Adrenal gland (tissue), 12 donors: ENCODE data around the gene ZNF236. TPM values are rescaled to one million over a fixed set of nuclear protein-coding genes. Genes with fewer than 3 reads are reported as not detected.

ENCODE experiments used
- DNase-seq, 7 donors: peaks; one replicate each; pipeline ENCODE4 v3.0.0-alpha.2; 2019 to 2020
- H3K27ac ChIP-seq, 5 donors: fragments of 200-600 bp; sonication (generic) in 4 of 5; 1 replicate in 3 of 5; 2 replicates in 2 of 5; pipeline versions ENCODE4 v1.5.1 to v1.8.0; 2016 to 2020; ENCODE audit warnings: mild to moderate bottlenecking in 1 of 5
- H3K27me3 ChIP-seq: fragments of 200-600 bp; 2 replicates; pipeline ENCODE4 v1.8.0; 2021
- H3K36me3 ChIP-seq, 2 donors: fragments of 200-600 bp; replicated peaks in 1 of 2; 1 replicate in 1 of 2; 2 replicates in 1 of 2; pipeline versions ENCODE4 v1.5.1 to v1.8.0; 2018 to 2022
- H3K4me1 ChIP-seq, 2 donors: fragments of 200-600 bp; replicated peaks in 1 of 2; 1 replicate in 1 of 2; 2 replicates in 1 of 2; pipeline versions ENCODE4 v1.5.1 to v1.8.0; 2018 to 2021
- H3K4me3 ChIP-seq, 4 donors: fragments of 200-600 bp; sonication (generic) in 3 of 4; one replicate each; pipeline ENCODE4 v1.5.1; 2016 to 2018
- H3K9me3 ChIP-seq, 3 donors: fragments of 200-600 bp; sonication (generic) in 1 of 3; replicated peaks in 1 of 3; 1 replicate in 2 of 3; 2 replicates in 1 of 3; pipeline versions ENCODE4 v1.5.1 to v1.8.0; 2016 to 2021
- POLR2A ChIP-seq, 2 donors: fragments of 450-650 bp; IDR thresholded peaks; one replicate each; pipeline ENCODE4 v1.6.1; 2017; ENCODE audit warnings: antibody characterized with exemption in 2 of 2, mild to moderate bottlenecking in 2 of 2, moderate library complexity in 1 of 2
- WGBS, 4 donors: extraction: QIAGEN DNeasy Blood & Tissue Kit in 2 of 4; methylation state at CpG; one replicate each; pipeline versions ENCODE4 v1.1.5 to v1.1.7; 2013 to 2017; 5-methylcytosine and 5-hydroxymethylcytosine counted together
- intact Hi-C, 2 donors: fragments of 100-400 bp; cut with DNase I; formaldehyde crosslinking; loops; one replicate each; pipeline versions ENCODE4 v1.14.1 to v1.15.0; 2022 to 2023
- polyA plus RNA-seq, 3 donors: library from polyadenylated mRNA; stranded (reverse); fragments of 200-250 nt in 2 of 3; fragments of 350-450 nt in 1 of 3; fragmentation: Illumina TruSeq in 1 of 3; extraction: RNeasy Lipid Tissue Mini Kit (QIAGEN cat#74804) in 1 of 3; gene quantifications; one replicate each; pipeline ENCODE4 v1.2.3, GENCODE V29; 2013 to 2014
- total RNA-seq, 9 donors: library from RNA; depleted of rRNA in 4 of 9; stranded (reverse); fragments of >200 nt in 4 of 9; fragments of 120-200 nt in 1 of 9; fragmentation: NEBNext Ultra II Directional in 1 of 9; extraction: Animal tissue kit (Norgen Biotek cat#: 25700) in 1 of 9; gene quantifications; one replicate each; pipeline versions ENCODE4 v1.1.0 to v1.2.4, GENCODE V29; 2013 to 2023
- TF ChIP-seq, protein P1 (sequence below), 6 experiments: fragments of 450-650 bp in 4 of 6; fragments of 200-600 bp in 2 of 6; sonication (generic) in 1 of 6; IDR thresholded peaks; 1 replicate in 5 of 6; 2 replicates in 1 of 6; pipeline versions ENCODE4 v1.5.1 to v1.8.0; 2016 to 2021; ENCODE audit warnings: antibody characterized with exemption in 6 of 6, mild to moderate bottlenecking in 2 of 6, moderate library complexity in 1 of 6
- donor health status: healthy with polysubstance abuse.
- donor health status: Bipolar disorder and iron deficiency.
- donor health status: DM: yes; HTN: yes; CAD: no.
- donor health status: DM: no; HTN: no; CAD: no.
- donor health status: DM: no; HTN: no; CAD: no.
- donor health status: DM: yes; HTN: yes; CAD: no.

ZNF236 gene
- total and polyA plus RNA-seq, 12 donors, result 2.7 to 35.2 (median 8.1) TPM

DNA sequence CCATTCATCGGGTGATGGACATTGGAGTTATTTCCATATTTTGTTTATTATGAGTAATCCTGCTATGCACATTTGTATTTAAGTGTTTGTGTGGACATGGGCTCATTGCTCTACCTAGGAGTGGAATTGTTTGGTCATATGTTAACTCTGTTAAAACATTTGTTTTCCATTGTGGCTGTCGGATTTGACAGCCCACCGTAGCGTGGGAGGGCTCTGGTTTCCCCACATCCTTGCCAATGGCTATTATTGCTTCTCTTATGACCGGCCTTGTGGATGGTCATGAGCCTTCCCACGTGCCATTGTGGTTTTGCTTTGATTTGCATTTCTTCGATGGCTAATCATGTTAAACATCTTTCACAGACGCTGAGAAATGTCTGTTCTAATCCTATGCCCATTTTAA, 92.0 kb downstream of the ZNF236 start:
- no peaks in the 10 kb centered on the region for H3K27me3 ChIP-seq
- intact Hi-C loops, result no loop called here
- H3K27ac ChIP-seq, result no peak overlapping the region
- no peaks in the 10 kb centered on the region for H3K4me1 ChIP-seq
- 90 to 95% (median 94%) methylated on average over 8 of the region's 8 CpGs for WGBS, 4 donors
- no peak for TF ChIP-seq POLR2A (IDR thresholded peaks at IDR 0.05)
- TF ChIP-seq, protein P1, sequence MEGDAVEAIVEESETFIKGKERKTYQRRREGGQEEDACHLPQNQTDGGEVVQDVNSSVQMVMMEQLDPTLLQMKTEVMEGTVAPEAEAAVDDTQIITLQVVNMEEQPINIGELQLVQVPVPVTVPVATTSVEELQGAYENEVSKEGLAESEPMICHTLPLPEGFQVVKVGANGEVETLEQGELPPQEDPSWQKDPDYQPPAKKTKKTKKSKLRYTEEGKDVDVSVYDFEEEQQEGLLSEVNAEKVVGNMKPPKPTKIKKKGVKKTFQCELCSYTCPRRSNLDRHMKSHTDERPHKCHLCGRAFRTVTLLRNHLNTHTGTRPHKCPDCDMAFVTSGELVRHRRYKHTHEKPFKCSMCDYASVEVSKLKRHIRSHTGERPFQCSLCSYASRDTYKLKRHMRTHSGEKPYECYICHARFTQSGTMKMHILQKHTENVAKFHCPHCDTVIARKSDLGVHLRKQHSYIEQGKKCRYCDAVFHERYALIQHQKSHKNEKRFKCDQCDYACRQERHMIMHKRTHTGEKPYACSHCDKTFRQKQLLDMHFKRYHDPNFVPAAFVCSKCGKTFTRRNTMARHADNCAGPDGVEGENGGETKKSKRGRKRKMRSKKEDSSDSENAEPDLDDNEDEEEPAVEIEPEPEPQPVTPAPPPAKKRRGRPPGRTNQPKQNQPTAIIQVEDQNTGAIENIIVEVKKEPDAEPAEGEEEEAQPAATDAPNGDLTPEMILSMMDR (IDR thresholded peaks at IDR 0.05), result no peak
- peaks cover 0 to 78% of the 10 kb centered on the region in 2 donors for H3K36me3 ChIP-seq
- H3K4me3 ChIP-seq, result no peak overlapping the region
- no peak for DNase-seq
- H3K9me3 ChIP-seq, result no peaks in the 10 kb centered on the region

GRCh38 chr18:76914796-76915195, 92.4 kb downstream of the ZNF236 start:
- DNase-seq, result no peak
- Histone ChIP-seq H3K27ac (no peak overlapping the region), H3K36me3 (peaks cover 0 to 79% of the 10 kb centered on the region in 2 donors), H3K27me3 (no peaks in the 10 kb centered on the region), H3K4me1 (no peaks in the 10 kb centered on the region), H3K4me3 (no peak overlapping the region), H3K9me3 (no peaks in the 10 kb centered on the region)
- intact Hi-C loops, result no loop called here
- WGBS, 4 donors, result 61 to 94% (median 75%) methylated on average over 3 of the region's 3 CpGs
- no peak for TF ChIP-seq POLR2A (IDR thresholded peaks at IDR 0.05)
- TF ChIP-seq, protein P1 (IDR thresholded peaks at IDR 0.05), result no peak

DNA sequence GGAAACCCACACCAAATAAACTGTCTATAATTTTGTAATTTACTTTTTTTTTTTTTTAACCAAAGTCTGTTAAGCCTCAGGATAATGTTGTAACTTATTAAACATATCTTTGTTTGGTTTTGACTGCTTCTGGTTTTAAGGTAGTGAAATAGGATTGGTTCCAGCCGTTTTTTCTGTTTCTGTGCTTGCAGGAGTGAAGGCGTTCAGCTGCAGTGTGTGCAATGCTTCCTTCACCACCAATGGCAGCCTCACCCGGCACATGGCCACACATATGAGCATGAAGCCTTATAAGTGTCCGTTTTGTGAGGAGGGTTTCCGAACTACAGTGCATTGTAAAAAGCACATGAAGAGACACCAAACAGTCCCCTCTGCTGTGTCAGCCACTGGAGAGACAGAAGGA, 93.1 kb downstream of the ZNF236 start:
- H3K4me3 ChIP-seq, result no peak overlapping the region
- no peaks in the 10 kb centered on the region for H3K4me1 ChIP-seq
- no peaks in the 10 kb centered on the region for H3K9me3 ChIP-seq
- peaks cover 0 to 79% of the 10 kb centered on the region in 2 donors for H3K36me3 ChIP-seq
- no peak for DNase-seq
- 84 to 89% (median 85%) methylated on average over 5 of the region's 5 CpGs for WGBS, 4 donors
- H3K27me3 ChIP-seq, result no peaks in the 10 kb centered on the region
- TF ChIP-seq POLR2A (IDR thresholded peaks at IDR 0.05), result no peak
- TF ChIP-seq, protein P1 (IDR thresholded peaks at IDR 0.05), result no peak
- intact Hi-C loops, result no loop called here
- H3K27ac ChIP-seq, result no peak overlapping the region

GRCh38 chr18:76920974-76921373, 98.6 kb downstream of the ZNF236 start:
- Histone ChIP-seq H3K4me3 (no peak overlapping the region), H3K36me3 (peaks cover 0 to 51% of the 10 kb centered on the region in 2 donors), H3K27ac (no peak overlapping the region), H3K4me1 (no peaks in the 10 kb centered on the region), H3K9me3 (no peaks in the 10 kb centered on the region), H3K27me3 (no peaks in the 10 kb centered on the region)
- intact Hi-C loops, result no loop called here
- TF ChIP-seq POLR2A (IDR thresholded peaks at IDR 0.05), result no peak
- TF ChIP-seq, protein P1 (IDR thresholded peaks at IDR 0.05), result no peak
- DNase-seq, result no peak
- WGBS, 4 donors, result 83 to 92% (median 89%) methylated on average over 5 of the region's 5 CpGs
